GM13977 (cell line): ENCODE data around the gene IFITM1.

ENCODE experiments used
- DNase-seq: peaks from one replicate; pipeline ENCODE4 v3.0.0; 2012; ENCODE audit warnings: low spot score
- CTCF ChIP-seq: IDR thresholded peaks from 2 replicates; pipeline ENCODE4 v1.5.1; 2012; ENCODE audit warnings: mild to moderate bottlenecking, control low read depth; ENCODE audit not compliant: insufficient read depth; ENCODE audit errors: extremely low read depth, missing control alignments
- in situ Hi-C: fragments of 300-500 bp; cut with MboI; formaldehyde crosslinking; loops from one replicate; pipeline ENCODE4 v1.12.0; 2022; ENCODE audit warnings: low sequenced_read_pairs, low pct_unique_long_range_greater_than_20kb, mixed read lengths, inconsistent platforms; ENCODE audit not compliant: unreplicated experiment

The IFITM1 gene

DNA sequence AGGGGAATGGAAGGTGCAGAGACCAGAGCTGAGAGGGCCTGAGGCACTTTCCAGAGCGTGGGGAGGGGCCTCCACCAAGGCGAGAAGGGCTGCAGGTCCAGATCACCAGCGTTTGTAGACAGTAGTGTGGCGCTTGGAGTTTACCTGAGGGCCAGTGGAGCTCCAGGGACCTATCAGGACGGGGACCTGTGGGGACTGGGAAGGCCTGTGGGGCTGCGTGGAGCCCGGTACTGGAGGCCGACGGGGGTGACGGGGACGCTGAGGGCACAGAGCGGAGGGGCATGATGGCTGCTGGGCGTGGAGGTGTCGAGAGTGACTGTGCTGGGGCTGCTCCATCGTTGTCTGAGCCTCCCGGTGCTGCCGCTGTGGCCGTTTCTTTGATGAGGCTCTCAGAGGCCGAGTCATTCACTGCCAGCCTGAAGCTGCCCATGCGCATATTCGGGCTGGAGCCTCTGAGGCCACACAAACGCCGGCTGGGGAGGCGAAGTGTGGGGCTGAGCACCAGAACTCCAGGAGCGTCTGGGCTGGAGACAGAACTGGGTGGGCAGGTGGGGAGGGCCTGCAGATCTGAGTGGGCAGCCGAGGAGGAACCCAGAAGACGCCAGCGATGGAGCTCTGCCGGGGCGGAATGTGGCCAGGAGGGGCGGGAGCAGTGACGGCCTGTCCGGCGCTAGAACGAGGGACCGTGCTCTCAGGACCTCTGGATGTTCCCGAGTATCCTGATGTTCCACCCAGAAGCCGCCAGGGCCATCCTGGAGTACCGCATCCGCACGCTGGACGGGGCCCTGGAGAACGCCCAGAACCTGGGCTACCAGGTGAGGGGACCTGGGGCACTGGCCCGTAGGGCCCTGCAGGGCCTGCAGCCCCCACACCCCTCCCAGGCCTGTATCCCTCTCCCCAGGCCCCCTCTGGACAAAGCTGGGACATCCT is 22.3 kb upstream of the IFITM1 start:
- in situ Hi-C loops: no loop called here
- no peak for TF ChIP-seq CTCF
- DNase-seq: no peak

GRCh38 chr11:292211-293121 is 21.4 kb upstream of the IFITM1 start:
- in situ Hi-C loops: no loop called here
- no peak for TF ChIP-seq CTCF
- no peak for DNase-seq

- TF ChIP-seq CTCF: no peak
- in situ Hi-C loops: no loop called here
- no peak for DNase-seq
Measured at GRCh38 chr11:293271-293851, 20.5 kb upstream of the IFITM1 start.

- TF ChIP-seq CTCF: no peak
- DNase-seq: no peak
- in situ Hi-C loops: no loop called here
Measured at GRCh38 chr11:293852-294661, 19.8 kb upstream of the IFITM1 start.

- in situ Hi-C loops: no loop called here
- DNase-seq: no peak
- TF ChIP-seq CTCF: no peak
Measured at GRCh38 chr11:294780-295179, 19.1 kb upstream of the IFITM1 start.
